ENCODE data around the gene PPP2R2C. TPM values are rescaled to one million over a fixed set of nuclear protein-coding genes. Genes with fewer than 3 reads are reported as not detected.

Gene PPP2R2C
- total RNA-seq, 1 donor from 2014 or later, result not detected

DNA sequence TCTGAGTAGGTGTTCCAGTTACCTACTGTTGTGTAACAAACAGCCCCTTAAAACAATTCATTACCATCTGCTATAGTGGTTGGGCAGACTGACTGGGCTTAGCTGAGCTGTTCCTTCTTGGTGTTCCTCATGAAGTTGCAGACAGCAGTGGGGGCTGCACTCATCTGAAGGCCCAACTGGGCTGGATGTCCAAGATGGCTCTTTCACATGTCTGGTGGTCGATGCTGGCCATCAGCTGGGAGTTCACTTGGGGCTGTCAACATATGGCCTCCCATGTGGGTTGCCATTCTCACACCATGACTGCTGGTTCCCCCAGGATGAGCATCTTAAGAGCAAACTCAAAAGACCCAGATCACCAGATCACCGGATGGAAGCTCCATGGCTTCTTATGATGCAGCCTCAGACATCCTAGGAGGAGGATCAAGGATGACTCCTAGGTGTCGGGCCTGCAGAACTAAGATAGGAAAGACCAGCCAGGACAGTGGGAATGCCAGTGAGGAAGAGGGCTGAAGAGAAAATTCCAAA is 34.3 kb upstream of the PPP2R2C start:
- Histone ChIP-seq H3K9ac (ENCODE audit: low read depth in 1 of 3, low read length in 3 of 3) (no peak overlapping the region), H3K27ac (ENCODE audit: low read depth, low read length) (no peak overlapping the region), H3K36me3 (ENCODE audit: control insufficient read depth in 3 of 3, insufficient read depth in 3 of 3, low read length in 3 of 3) (no peaks in the 10 kb centered on the region), H3K4me1 (ENCODE audit: control insufficient read depth in 3 of 3, insufficient read depth in 3 of 3, low read length in 3 of 3) (no peaks in the 10 kb centered on the region), H3K27me3 (ENCODE audit: control insufficient read depth in 3 of 3, insufficient read depth in 3 of 3, low read length in 3 of 3) (peaks cover 0 to 10% (median 7%) of the 10 kb centered on the region in 3 donors), H3K4me3 (ENCODE audit: low read length in 3 of 3) (no peak overlapping the region), H3K9me3 (ENCODE audit: control insufficient read depth in 3 of 3, low read length in 3 of 3) (peaks cover 2 to 8% (median 5%) of the 10 kb centered on the region in 3 donors)

DNA sequence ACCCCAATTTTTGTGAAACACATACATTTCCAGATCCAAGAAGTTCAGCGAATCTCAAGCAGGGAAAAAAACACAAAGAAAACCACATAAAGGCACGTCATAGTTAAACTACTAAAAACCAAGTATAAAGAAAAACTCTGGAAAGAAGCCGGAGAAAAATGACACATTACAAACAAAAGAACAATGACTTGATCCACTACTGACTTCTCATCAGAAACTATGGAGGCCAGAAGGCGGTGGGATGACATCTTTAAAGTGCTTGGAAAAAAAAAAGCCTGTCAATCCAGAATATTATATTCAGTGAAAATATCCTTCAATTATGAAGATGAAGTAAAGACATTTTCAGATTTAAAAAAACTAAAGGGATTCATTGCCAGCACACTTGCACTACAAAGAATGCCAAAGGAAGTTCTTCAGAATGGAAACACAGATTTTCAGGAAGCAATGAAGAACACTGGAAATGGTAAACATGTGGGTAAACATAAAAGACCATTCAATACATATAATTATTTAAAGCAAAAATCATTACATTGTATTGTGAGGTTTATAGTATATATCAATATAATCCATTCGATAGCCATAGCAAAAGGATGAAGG is 32.6 kb upstream of the PPP2R2C start:
- Histone ChIP-seq H3K27ac (ENCODE audit: low read depth, low read length) (no peak overlapping the region), H3K9me3 (ENCODE audit: control insufficient read depth in 3 of 3, low read length in 3 of 3) (peaks cover 2 to 6% (median 5%) of the 10 kb centered on the region in 3 donors), H3K27me3 (ENCODE audit: control insufficient read depth in 3 of 3, insufficient read depth in 3 of 3, low read length in 3 of 3) (peaks cover 0 to 20% (median 7%) of the 10 kb centered on the region in 3 donors), H3K4me1 (ENCODE audit: control insufficient read depth in 3 of 3, insufficient read depth in 3 of 3, low read length in 3 of 3) (no peaks in the 10 kb centered on the region), H3K36me3 (ENCODE audit: control insufficient read depth in 3 of 3, insufficient read depth in 3 of 3, low read length in 3 of 3) (no peaks in the 10 kb centered on the region), H3K9ac (ENCODE audit: low read depth in 1 of 3, low read length in 3 of 3) (no peak overlapping the region), H3K4me3 (ENCODE audit: low read length in 3 of 3) (no peak overlapping the region)

DNA sequence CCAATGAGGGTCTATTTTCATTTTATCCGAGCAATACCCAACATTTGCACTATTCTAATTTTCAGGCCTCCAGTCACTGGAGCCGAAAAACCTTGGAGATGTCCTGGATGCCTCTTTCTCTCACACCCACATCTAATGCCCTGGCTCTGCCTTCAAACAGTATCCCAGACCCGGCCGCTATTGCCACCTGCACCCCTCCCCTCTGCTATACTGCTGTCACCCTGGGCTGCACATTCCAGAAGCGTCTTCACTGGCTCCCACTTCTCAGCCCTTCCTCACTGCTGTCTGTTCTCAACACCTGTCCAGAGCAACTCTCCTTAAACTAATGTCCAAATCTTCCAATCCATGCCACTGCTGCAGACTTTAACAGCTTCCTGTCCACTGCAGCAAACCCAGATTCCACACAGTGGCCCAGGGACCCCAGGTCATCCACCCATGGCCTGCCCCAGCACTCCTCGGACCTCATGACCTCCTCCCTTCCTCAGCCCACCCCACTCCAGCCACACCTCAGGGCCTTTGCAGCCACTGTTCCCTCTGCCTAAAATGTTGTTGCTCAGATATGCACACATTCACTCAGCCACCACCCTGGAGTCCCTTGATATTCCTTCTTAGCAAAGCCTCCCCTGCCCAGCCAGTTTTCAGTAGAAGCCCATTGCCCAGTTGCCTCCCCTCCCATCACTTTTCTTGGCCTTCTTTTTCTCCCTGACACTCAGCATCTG is 30.5 kb upstream of the PPP2R2C start:
- no peak overlapping the region for H3K9ac ChIP-seq (ENCODE audit: low read depth in 1 of 3, low read length in 3 of 3)
- no peaks in the 10 kb centered on the region for H3K4me1 ChIP-seq (ENCODE audit: control insufficient read depth in 3 of 3, insufficient read depth in 3 of 3, low read length in 3 of 3)
- H3K27ac ChIP-seq (ENCODE audit: low read depth, low read length), result no peak overlapping the region
- no peaks in the 10 kb centered on the region for H3K36me3 ChIP-seq (ENCODE audit: control insufficient read depth in 3 of 3, insufficient read depth in 3 of 3, low read length in 3 of 3)
- H3K9me3 ChIP-seq (ENCODE audit: control insufficient read depth in 3 of 3, low read length in 3 of 3), result peaks cover 2 to 6% (median 5%) of the 10 kb centered on the region in 3 donors
- no peak overlapping the region for H3K4me3 ChIP-seq (ENCODE audit: low read length in 3 of 3)
- H3K27me3 ChIP-seq (ENCODE audit: control insufficient read depth in 3 of 3, insufficient read depth in 3 of 3, low read length in 3 of 3), result peaks cover 0 to 20% (median 14%) of the 10 kb centered on the region in 3 donors

DNA sequence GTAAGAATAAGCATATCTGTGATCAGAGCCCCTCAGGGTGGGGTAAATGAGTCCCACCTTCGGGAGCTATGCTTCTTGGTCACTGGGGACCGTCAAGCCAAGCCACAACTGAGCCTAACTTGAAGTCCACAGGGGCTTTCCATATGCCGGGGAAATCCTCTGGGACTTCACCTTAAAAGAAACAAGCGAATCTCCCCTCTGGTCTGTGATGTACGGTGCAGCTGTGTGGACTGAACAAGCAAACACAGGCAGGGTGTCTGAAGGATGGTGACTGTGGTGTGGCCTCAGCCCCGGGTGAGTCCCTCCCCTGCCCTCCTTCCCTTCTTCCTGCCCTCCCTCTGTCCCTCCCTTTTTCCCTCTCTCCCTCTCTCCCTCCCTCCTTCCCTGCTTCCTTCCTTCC is 29.7 kb upstream of the PPP2R2C start:
- Histone ChIP-seq H3K4me3 (ENCODE audit: low read length in 3 of 3) (no peak overlapping the region), H3K9ac (ENCODE audit: low read depth in 1 of 3, low read length in 3 of 3) (no peak overlapping the region), H3K9me3 (ENCODE audit: control insufficient read depth in 3 of 3, low read length in 3 of 3) (peaks cover 2 to 6% (median 5%) of the 10 kb centered on the region in 3 donors), H3K27me3 (ENCODE audit: control insufficient read depth in 3 of 3, insufficient read depth in 3 of 3, low read length in 3 of 3) (peaks cover 0 to 17% (median 10%) of the 10 kb centered on the region in 3 donors), H3K36me3 (ENCODE audit: control insufficient read depth in 3 of 3, insufficient read depth in 3 of 3, low read length in 3 of 3) (no peaks in the 10 kb centered on the region), H3K27ac (ENCODE audit: low read depth, low read length) (no peak overlapping the region), H3K4me1 (ENCODE audit: control insufficient read depth in 3 of 3, insufficient read depth in 3 of 3, low read length in 3 of 3) (no peaks in the 10 kb centered on the region)

DNA sequence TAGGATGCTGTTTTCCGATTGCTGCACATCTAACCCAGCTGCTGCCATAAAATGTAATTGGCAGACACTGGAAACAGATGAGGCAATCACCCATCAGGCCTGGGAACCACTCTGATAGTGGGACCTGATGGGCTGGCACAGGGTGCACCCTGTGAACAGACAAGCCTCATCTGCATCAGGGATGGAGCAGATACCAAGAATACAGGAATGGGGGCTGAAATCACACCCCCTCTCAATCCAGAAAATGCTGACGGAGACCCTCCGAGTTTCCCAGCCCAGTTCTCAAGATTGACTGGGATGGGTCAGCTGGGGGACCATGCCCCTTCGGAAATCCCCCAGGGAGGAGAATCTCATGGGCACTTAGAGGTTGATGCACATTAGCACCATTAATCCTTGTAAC is 28.8 kb upstream of the PPP2R2C start:
- no peaks in the 10 kb centered on the region for H3K36me3 ChIP-seq (ENCODE audit: control insufficient read depth in 3 of 3, insufficient read depth in 3 of 3, low read length in 3 of 3)
- H3K9me3 ChIP-seq (ENCODE audit: control insufficient read depth in 3 of 3, low read length in 3 of 3), result peaks cover 0 to 5% (median 0%) of the 10 kb centered on the region in 3 donors
- no peak overlapping the region for H3K4me3 ChIP-seq (ENCODE audit: low read length in 3 of 3)
- no peak overlapping the region for H3K9ac ChIP-seq (ENCODE audit: low read depth in 1 of 3, low read length in 3 of 3)
- no peak overlapping the region for H3K27ac ChIP-seq (ENCODE audit: low read depth, low read length)
- H3K4me1 ChIP-seq (ENCODE audit: control insufficient read depth in 3 of 3, insufficient read depth in 3 of 3, low read length in 3 of 3), result no peaks in the 10 kb centered on the region
- peaks cover 0 to 13% (median 10%) of the 10 kb centered on the region in 3 donors for H3K27me3 ChIP-seq (ENCODE audit: control insufficient read depth in 3 of 3, insufficient read depth in 3 of 3, low read length in 3 of 3)

DNA sequence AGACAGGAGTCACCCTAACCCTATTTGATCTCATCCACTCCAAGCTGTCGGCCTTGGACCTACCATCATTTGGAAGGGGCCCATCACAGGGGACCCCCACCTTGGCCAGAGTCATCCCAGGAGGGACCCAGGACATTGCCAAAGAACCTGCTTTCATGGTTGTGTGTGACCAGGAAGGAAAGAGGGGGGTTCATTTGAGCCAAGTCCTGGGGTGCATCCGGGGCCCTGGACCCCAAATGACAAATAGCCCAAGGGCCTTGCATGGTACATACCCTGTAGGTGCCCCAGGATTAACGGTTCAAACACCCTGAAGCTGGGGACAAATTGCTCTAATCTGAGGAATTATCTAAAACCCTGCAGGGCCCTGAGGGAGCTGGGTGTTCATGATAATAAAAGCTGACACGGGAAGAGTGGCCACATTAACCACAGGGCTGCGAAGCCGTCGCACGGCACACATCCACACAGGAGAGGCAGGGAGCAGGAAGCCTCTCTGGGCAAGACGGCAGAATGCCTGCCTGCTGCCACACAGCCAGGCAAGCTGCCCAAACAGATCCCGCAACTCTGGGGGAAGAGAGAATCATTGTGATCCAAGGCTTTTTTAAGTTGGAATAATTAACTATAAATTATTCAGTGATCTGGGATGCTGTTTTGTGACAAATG is 28.2 kb upstream of the PPP2R2C start:
- no peaks in the 10 kb centered on the region for H3K4me1 ChIP-seq (ENCODE audit: control insufficient read depth in 3 of 3, insufficient read depth in 3 of 3, low read length in 3 of 3)
- peaks cover 0 to 5% (median 0%) of the 10 kb centered on the region in 3 donors for H3K9me3 ChIP-seq (ENCODE audit: control insufficient read depth in 3 of 3, low read length in 3 of 3)
- no peak overlapping the region for H3K27ac ChIP-seq (ENCODE audit: low read depth, low read length)
- H3K36me3 ChIP-seq (ENCODE audit: control insufficient read depth in 3 of 3, insufficient read depth in 3 of 3, low read length in 3 of 3), result no peaks in the 10 kb centered on the region
- H3K4me3 ChIP-seq (ENCODE audit: low read length in 3 of 3), result no peak overlapping the region
- peaks cover 0 to 14% (median 10%) of the 10 kb centered on the region in 3 donors for H3K27me3 ChIP-seq (ENCODE audit: control insufficient read depth in 3 of 3, insufficient read depth in 3 of 3, low read length in 3 of 3)
- no peak overlapping the region for H3K9ac ChIP-seq (ENCODE audit: low read depth in 1 of 3, low read length in 3 of 3)

DNA sequence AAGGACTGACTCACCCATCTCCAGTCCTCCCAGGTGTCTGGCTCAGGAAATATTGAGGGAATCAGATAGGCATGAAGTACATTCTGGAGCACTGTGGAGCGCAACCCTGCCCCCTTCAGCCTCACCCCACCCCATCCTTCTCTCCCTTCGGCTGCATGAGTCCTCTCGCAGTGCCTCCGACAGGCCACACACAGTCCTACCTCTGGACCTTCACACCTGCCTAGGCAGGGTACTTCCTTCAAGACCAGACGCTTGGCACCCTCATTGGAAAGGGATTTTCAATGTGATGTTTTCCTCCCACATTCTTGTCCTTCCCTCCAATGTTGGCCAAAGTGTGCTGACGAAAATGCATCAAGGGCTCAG is 26.8 kb upstream of the PPP2R2C start:
- H3K27ac ChIP-seq (ENCODE audit: low read depth, low read length), result no peak overlapping the region
- peaks cover 0 to 5% (median 0%) of the 10 kb centered on the region in 3 donors for H3K9me3 ChIP-seq (ENCODE audit: control insufficient read depth in 3 of 3, low read length in 3 of 3)
- peaks cover 5 to 27% (median 20%) of the 10 kb centered on the region in 3 donors for H3K27me3 ChIP-seq (ENCODE audit: control insufficient read depth in 3 of 3, insufficient read depth in 3 of 3, low read length in 3 of 3)
- H3K36me3 ChIP-seq (ENCODE audit: control insufficient read depth in 3 of 3, insufficient read depth in 3 of 3, low read length in 3 of 3), result no peaks in the 10 kb centered on the region
- H3K9ac ChIP-seq (ENCODE audit: low read depth in 1 of 3, low read length in 3 of 3), result no peak overlapping the region
- H3K4me3 ChIP-seq (ENCODE audit: low read length in 3 of 3), result no peak overlapping the region
- H3K4me1 ChIP-seq (ENCODE audit: control insufficient read depth in 3 of 3, insufficient read depth in 3 of 3, low read length in 3 of 3), result no peaks in the 10 kb centered on the region

DNA sequence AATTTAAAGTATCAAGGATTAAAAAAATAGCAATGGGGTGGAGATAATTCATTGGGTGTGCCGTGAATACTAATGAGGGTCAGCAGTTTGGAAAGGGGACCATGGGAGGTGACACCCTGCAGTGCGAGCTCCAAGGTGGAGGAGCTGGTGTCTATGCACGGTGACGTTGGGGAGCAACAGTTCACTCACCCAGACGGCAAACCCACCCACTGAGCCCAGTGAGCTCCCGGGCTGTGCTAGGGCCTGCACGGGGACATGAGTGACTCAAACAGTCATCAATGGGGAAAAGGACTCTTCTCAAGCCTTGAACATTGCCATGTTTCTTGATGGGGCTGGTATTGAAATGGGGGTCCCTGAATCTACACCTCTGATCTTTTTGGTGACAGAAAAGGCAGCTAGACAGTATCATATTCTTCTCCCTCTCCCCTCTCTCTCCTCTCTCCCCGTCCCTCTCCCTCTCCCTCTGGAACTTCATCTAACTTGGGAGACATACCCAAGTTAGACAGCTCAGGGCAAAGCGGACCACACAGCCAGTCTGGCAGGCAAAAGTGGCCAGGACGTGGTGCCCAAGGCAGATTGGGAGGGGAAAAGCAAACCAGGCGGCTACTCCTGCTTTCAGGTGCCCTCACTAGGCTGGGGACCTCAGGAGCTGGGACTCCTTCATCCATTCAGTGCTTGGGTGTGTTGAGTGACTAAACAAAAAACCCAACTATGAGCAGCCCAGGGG is 26.3 kb upstream of the PPP2R2C start:
- Histone ChIP-seq H3K27me3 (ENCODE audit: control insufficient read depth in 3 of 3, insufficient read depth in 3 of 3, low read length in 3 of 3) (peaks cover 11 to 31% (median 25%) of the 10 kb centered on the region in 3 donors), H3K4me1 (ENCODE audit: control insufficient read depth in 3 of 3, insufficient read depth in 3 of 3, low read length in 3 of 3) (no peaks in the 10 kb centered on the region), H3K36me3 (ENCODE audit: control insufficient read depth in 3 of 3, insufficient read depth in 3 of 3, low read length in 3 of 3) (no peaks in the 10 kb centered on the region), H3K27ac (ENCODE audit: low read depth, low read length) (no peak overlapping the region), H3K4me3 (ENCODE audit: low read length in 3 of 3) (no peak overlapping the region), H3K9me3 (ENCODE audit: control insufficient read depth in 3 of 3, low read length in 3 of 3) (peaks cover 0 to 2% (median 0%) of the 10 kb centered on the region in 3 donors), H3K9ac (ENCODE audit: low read depth in 1 of 3, low read length in 3 of 3) (no peak overlapping the region)

DNA sequence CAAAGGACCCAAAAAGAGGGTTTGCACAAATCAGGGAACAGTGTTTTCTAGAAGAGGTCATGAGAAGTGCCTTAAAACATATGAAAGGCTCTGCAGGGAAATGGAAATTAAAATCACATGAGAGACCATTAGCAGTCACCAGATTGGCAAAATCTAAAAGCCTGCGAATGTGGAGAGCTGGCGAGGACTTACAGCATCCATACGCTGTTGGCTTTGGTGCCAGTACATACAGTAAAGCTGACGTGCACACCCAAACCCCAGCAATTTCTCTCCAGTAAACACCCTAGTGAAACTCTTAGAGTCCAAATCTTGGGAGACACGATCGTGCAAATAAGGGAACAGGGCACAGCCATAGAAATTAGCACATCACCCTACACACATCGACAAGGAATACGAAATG is 25.4 kb upstream of the PPP2R2C start:
- H3K27me3 ChIP-seq (ENCODE audit: control insufficient read depth in 3 of 3, insufficient read depth in 3 of 3, low read length in 3 of 3), result peaks cover 11 to 38% (median 31%) of the 10 kb centered on the region in 3 donors
- H3K4me3 ChIP-seq (ENCODE audit: low read length in 3 of 3), result no peak overlapping the region
- H3K4me1 ChIP-seq (ENCODE audit: control insufficient read depth in 3 of 3, insufficient read depth in 3 of 3, low read length in 3 of 3), result no peaks in the 10 kb centered on the region
- no peaks in the 10 kb centered on the region for H3K36me3 ChIP-seq (ENCODE audit: control insufficient read depth in 3 of 3, insufficient read depth in 3 of 3, low read length in 3 of 3)
- no peak overlapping the region for H3K9ac ChIP-seq (ENCODE audit: low read depth in 1 of 3, low read length in 3 of 3)
- H3K9me3 ChIP-seq (ENCODE audit: control insufficient read depth in 3 of 3, low read length in 3 of 3), result no peaks in the 10 kb centered on the region
- no peak overlapping the region for H3K27ac ChIP-seq (ENCODE audit: low read depth, low read length)

Data from skeletal muscle tissue (tissue), 4 donors.